NK-92 (cell line): ENCODE results near the gene PRDM12.

Experiments
- DNase-seq: peaks from one replicate; lab custom pipeline; 2025; ENCODE audit not compliant: unreplicated experiment; lab: John Stamatoyannopoulos, UW

The PRDM12 gene

DNA sequence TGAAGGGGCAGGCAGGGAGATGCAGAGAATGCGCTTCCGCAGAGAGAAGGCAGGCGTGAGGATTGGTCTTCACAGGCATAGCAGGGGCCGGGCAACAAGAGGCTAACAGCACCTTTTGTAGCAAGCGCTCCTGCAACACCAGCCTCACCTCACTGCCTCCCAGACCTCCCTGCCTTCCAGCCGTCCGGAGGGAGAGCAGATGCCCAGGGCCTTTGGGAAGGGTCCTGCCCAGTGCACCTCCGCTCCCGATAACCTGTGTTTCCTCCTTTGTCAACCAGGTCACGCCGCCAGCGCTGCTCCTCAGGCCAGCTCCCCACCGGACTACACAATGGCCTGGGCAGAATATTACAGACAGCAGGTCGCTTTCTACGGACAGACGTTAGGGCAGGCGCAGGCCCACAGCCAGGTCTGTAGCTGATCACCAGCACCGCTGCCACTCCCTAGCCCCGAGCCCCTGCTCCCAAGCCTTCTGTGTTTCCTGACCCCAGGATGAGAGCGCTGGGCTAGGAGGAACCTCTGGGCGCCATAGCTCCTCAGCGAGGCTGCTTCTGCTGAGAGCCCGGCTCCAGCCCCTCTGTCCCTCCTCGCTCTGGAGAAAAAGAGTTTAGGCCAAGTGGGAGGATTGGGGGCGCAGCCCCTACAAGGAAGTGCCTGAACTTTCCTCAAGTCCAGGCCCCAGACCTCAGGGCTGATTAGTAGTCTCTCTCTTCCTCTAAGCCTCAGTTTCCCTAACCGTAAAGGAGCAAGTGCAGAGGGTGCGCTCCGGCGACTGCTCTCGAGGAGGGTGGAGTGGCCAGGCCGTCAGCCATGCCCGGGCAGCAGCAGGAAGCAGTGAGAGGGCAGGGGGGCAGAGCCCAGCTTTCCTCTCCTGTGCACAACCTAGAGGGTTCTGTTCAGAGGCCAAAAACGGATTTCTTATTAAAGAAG, 28.4 kb upstream of the PRDM12 start:
- DNase-seq, result no peak

- no peak for DNase-seq
Observed at GRCh38 chr9:130636648-130637020, 27.8 kb upstream of the PRDM12 start.

DNA sequence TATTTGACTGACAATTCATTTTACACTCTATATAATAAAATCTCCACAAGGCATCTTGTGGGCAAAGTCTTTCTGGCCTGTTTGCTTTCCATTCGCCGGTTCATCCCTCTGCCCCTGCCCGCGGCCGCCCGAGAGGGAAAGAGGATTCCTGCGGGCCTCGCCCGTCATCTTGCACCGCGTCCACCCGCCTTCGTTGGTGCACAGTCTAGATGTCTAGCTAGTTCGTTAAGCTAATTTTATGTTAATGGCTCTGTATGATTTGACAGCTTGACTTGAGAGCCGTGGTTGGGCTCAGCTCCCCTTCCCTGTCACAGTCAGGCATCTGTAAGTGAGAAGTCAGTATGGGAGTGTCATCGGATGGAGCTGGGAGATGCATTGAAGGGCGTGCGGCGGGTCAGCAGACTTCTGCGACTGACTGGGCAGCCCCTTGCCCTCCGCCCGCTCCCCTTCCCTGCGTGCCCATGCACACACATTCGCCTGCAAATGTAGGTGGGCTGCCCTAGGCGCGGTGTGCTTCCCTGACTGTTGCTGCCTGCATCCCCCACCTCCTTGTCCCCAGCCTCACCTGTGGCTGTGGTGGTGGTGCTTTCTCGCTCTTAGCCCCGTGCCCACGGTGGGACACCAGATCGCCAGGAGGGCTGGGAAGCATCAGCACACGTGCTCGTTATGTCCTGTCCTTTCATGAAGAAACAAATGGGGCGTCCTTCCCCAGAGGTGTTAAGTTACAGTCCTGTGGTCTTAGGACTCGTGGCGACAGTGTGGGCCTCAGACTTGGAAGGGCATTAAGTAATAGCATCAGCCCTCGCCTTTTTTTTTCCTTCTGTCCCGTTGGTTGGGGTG, 25.9 kb upstream of the PRDM12 start:
- no peak for DNase-seq

DNA sequence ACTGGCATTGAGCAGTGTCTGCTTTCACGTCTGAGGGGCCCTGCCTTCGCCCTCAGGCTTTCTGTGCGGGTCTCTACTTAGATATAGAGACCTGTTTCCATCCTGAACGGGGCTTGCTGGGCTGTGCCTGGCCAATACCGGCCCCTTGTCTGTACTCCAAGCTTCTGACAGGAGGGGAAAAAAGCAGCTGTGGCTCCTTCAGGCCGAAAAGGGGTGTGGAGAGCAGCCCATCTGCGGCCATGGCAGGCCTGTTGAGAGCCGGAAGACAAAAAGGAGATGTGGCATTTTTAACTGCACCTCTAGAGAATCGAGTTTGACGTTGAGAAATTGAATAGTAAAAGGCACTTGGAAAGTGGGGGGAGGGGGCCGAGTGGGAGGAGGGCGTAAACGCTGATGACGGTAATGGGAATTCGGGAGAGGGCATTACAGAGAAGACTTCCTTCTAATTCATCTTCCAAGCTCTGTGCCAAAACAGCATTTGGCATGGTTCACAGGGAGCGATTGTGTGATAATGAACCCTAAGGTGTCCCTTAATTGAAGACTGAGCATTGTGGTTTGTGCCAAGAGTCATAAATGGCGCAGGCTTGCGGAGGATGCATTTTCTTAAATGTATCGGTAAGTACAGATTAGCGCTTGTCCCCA, 25.1 kb upstream of the PRDM12 start:
- DNase-seq, result no peak

DNA sequence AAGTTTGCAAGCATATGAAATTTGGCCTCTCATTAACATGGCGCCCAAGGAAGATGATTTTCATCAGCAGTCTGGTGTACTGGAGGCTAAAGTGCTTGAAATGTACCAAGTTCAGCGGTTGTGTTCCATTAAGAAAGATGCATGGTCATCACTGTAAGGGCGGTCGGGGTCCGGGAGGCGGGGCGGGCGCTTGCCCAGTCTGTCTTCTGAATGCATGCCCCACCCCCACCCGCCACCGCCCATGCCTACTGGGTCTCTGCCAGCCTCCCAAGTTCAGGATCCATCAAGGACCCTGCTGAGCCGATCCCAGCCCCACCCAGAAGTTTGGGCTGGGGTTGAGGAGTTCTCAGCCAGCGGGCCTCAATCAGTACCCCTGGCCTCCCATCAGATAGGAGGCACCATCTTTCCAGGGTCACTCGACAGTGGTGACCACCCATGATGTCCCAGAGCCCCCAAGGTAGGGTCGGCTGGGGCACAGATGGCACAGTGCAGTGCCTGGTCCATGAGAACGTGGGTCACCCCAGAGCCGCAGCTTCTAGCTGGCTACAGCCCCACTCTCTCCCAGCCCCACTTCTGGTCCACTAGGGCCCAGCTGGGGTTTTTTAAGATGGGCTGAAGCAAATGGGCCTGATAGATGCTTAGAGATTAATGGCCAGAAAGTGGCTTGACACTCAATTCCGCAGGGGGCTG, 24.4 kb upstream of the PRDM12 start:
- DNase-seq, result no peak

- DNase-seq, result no peak
Observed at GRCh38 chr9:130640681-130641080, 23.7 kb upstream of the PRDM12 start.

DNA sequence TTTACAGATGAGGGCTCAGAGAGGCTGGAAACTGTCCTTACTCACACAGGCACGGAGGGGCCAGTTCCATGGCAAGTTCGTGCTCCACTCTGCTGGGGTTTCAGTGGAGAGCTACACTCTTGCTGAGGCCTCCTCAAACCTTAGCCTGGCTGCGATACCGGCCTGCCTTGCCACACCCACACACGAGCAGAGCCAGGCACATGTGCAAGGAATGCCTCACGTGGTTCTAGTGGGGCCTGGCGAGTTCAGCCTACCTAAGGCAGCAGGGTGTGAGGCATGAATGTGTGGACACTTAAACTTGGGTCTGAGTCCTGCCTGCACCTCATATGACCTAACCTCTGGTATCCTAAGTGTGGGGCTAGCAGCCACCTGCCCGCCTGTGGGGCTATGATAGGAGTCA, 21.5 kb upstream of the PRDM12 start:
- no peak for DNase-seq

GRCh38 chr9:130651221-130651620, 13.2 kb upstream of the PRDM12 start:
- no peak for DNase-seq

- no peak for DNase-seq
Observed at GRCh38 chr9:130651752-130652151, 12.6 kb upstream of the PRDM12 start.

DNA sequence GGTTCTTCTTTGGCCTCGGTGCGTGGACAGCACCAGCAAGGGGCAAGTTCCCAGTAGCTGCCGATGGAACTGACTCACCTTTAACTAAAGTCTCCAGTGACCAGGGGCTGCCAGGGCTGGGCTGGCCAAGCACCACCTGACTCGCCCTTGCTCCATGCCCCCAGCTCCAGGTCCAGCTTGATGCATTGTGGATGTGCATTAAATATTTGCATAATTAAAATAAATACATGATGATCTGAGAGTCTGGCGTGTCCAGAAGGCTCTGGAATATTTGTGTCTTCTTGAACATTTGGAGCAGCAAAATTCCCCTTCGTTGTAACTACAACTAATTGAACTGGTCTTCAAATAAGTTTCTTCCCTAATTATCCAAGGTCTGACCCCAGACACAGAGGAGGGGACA, 9.5 kb upstream of the PRDM12 start:
- DNase-seq, result no peak

DNA sequence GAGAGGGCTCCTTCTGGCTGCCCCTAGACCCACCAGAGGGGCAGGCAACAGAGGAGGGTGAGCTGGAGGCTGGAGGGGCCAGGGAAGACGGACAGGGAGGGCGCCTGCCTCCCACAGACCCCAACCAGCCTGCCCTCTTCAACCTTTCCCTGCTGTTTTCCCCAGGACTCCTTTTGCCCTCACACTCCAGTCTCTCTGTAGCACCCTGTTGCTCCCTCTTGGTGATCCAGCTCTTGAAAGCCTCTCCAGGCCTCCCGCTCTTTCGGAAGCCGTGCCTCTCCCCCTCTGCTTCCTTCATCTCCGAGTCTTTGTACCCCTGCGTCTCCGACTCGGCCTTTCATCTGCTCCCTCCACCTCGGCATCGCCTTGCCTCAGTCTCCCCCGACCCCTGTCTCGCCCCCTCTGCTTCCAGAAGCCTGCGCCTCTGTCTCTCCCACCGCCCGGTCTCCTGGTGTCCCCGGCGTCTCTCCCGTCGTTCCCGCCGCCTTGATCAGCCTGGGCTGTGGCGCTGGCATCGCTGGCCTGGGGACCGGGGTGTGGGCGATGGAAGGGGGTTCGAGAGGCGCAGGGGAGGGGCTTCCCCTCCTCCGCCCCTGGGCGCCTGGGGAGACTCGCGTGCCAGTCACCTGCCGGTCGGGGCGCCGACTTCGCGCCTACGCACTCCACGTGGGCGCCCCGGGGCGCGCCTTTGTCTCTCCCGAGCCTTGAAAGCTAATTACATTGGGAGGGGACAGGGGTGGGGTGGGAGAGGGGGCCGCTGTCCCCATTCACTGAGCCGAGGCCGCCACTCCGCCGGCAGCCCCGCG, 5.3 kb upstream of the PRDM12 start:
- no peak for DNase-seq

DNA sequence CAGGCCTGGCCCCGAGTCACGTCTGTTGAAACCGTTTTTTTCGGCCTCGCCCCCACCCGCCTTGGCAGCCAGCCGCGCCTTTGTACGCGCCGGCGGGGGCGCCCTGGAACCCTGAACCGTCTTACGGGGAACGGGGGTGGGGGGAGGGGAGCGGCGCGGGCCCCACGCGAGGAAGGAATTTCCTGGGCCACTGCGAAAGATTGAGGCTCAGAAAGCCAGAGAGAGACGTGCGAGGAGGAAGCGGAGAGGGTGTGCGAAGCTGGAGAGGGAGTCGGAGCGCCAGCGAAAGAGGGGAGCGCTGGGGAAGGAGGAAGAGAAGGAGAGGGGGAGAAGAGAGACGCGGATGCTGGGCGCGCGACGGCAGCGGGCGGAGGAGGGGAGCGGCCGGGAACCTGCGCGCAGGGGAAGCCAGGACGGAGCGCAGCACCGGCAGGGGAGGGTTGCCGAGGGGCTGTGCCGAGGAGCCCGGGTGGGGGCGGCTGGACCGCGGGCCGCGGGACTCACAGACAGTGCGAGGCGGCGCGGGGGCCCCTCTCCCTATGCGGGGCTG, 4.6 kb upstream of the PRDM12 start:
- DNase-seq, result no peak

DNA sequence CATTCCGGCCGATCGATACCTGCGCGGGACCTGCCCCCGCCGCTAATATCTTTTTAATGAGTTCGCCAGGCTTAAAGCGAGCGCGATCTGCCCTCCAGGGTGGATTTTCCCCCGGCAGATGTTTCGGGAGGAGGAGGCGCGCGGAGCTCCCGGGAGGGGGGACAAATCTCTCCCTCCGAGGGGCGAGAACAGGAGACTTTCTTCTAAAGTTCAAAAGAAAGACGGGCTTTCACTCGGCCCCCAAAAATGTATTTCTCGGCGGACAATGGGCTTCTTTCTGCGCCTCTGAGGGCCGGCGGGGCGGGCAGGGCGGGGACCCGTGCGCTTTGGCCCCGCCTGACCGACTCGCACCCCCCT, 4.1 kb upstream of the PRDM12 start:
- DNase-seq, result no peak

DNA sequence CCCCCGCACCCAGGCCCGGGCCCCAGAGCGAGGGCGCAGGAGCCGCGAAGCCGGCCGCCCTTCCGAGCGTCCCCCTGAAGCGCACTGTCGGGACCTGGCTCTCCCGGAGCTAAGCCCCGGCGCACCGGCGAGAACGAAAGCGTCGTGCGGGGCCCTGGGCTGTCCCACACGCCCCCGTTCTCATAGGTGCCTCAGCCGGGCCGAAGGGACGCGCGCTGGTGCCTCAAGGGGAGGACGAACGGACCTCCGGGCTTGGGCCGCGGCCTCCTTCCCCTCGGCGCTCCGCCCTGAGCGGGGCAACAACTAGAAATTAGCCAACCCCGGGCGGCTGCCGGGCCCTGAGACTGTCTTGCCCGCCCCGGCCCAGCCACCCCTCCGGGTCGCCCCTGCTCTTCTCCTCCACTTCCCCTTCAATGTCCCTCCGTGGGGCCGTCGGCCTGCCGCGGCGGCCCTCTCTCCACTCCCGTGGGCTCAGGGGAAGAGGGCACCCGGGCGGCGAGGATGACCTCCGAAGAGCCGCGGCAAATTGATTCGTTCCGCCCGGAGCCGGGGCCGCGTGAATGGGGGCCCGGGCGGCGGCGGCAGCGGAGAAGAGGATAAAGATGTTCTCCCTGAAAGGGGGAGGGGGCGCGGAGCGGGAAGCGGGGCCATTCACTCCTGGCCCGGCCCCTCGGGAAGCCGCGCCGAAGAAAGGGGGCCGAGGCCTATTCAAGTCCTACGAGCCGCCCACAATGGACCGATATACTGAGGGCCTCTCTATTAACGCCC, 3.5 kb upstream of the PRDM12 start:
- DNase-seq, result no peak

GRCh38 chr9:130661451-130662098, 2.8 kb upstream of the PRDM12 start:
- DNase-seq, result no peak

- no peak for DNase-seq
Observed at GRCh38 chr9:130662099-130662969, 2.1 kb upstream of the PRDM12 start.

DNA sequence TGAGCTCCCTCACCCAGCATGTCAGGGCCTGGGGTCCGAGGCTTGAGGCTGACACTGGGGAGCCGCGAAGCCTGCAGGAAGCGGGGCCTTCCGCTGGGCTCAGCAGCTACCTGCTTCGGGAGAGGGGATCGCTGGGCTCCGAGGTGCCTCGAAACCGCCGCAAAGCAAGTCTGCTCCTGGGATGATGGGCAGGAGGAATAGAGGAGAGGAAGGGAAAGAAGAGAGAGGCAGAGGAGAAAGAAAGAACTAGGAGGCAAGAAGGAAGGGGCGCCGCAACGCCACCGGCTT, 1.5 kb upstream of the PRDM12 start:
- DNase-seq, result no peak
